GM19463 (cell line): ENCODE results near the gene UGT1A3.
"Not testable (repeated sequence)": the region's sequence is repeated elsewhere in the genome, so short reads cannot be mapped to it uniquely, and the experiment has no call there.

ENCODE experiments used
- ATAC-seq: cut with Tn5 transposase; IDR thresholded peaks from one replicate; pipeline ENCODE4 v1.9.1; 2021; ENCODE audit warnings: mild to moderate bottlenecking, moderate library complexity; ENCODE audit not compliant: unreplicated experiment

Gene UGT1A3

GRCh38 chr2:233707940-233708644 is 20.8 kb upstream of the UGT1A3 start:
- ATAC-seq: no peak

DNA sequence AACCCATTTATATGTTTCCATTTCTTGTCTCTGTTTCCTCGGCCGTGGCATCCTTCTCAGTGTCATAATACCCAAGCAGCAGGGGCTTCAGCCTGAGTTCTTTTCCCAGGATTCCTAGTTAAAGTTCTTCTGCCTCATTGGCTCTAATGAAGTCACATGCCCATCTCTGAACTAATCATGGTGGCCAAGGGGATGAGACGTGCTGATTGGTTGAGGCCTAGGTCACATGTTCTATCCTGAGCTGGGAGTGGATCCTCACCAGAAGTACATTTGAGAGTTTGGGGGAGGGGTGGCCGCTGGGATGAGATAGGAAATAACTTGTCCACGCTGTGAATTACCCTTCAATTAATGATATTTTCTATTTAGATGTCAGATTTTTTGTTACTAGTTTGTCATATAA is 19.9 kb upstream of the UGT1A3 start:
- no peak for ATAC-seq

DNA sequence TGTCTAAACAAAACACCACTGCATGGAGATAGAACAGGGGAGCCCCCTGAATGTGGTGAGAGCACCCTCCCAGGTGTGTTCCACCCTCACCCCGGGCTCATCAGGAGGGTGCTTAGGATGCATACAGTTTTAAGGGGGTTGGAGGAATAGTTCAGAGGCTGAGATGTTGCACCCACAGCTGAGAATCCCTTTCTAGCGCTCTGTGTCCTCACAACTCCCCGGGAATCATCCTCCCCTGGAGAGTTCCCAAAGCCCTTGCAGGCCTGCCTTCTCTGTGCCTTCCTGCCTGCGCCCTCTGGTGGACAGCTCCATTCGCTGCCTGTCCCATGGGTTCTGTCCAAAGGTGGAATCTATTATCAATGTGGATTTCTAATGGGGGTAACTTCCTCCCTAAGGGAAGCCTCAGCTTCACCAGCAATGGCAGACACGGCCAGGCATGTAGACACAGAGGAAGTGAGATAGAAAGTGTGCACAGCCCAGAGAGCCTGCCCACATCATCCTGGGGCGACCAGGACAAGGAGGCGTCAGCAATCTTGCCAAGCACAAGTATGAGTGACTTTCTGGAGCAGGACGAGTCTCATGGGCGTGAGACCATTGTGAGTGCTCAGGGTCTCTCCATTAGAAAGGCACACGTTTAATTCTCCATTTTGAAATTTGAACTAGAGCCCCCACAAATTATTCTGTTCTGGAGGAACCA is 17.4 kb upstream of the UGT1A3 start:
- ATAC-seq: no peak

DNA sequence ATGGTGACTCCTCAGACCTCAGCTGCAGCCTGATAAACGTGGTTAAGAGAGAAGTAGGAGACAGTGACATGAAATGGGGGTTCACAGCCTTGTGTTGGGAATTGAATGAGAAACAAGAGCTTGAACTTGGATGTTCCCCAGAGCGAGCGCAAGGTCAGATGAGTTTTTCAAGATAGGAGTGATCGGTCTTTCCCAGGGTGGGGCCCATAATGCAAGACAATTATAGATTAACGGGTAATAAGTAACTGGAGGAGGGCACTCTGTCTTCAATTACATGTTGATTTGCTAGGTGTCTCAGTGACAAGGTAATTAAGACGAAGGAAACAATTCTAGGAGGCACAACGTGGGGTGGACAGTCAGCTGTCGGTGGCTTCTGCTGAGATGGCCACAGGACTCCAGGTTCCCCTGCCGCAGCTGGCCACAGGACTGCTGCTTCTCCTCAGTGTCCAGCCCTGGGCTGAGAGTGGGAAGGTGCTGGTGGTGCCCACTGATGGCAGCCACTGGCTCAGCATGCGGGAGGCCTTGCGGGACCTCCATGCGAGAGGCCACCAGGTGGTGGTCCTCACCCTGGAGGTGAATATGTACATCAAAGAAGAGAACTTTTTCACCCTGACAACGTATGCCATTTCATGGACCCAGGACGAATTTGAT is 16.1 kb upstream of the UGT1A3 start, which contains the start of gene UGT1A5:
TSS of gene UGT1A5 (plus strand) at position 297 of the 651 bp plus-strand sequence. CDS start at position 382, 85 bp downstream.
- no peak for ATAC-seq

DNA sequence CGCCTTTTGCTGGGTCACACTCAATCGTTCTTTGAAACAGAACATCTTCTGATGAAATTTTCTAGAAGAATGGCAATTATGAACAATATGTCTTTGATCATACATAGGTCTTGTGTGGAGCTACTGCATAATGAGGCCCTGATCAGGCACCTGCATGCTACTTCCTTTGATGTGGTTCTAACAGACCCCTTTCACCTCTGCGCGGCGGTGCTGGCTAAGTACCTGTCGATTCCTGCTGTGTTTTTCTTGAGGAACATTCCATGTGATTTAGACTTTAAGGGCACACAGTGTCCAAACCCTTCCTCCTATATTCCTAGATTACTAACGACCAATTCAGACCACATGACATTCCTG is 15.6 kb upstream of the UGT1A3 start:
- no peak for ATAC-seq

- no peak for ATAC-seq
These were observed 14.7 kb upstream of the UGT1A3 start for GRCh38 chr2:233714121-233714520.

GRCh38 chr2:233718552-233718951 is 10.3 kb upstream of the UGT1A3 start, which contains the start of gene UGT1A4:
TSS of gene UGT1A4 (plus strand) at chr2:233718736. CDS start at chr2:233718821, 85 bp downstream.
- ATAC-seq: no peak

GRCh38 chr2:233736868-233737653 is 8.2 kb downstream of the UGT1A3 start:
- ATAC-seq: not testable (repeated sequence)

- no peak for ATAC-seq
These were observed 12.0 kb downstream of the UGT1A3 start for GRCh38 chr2:233740870-233741269.

DNA sequence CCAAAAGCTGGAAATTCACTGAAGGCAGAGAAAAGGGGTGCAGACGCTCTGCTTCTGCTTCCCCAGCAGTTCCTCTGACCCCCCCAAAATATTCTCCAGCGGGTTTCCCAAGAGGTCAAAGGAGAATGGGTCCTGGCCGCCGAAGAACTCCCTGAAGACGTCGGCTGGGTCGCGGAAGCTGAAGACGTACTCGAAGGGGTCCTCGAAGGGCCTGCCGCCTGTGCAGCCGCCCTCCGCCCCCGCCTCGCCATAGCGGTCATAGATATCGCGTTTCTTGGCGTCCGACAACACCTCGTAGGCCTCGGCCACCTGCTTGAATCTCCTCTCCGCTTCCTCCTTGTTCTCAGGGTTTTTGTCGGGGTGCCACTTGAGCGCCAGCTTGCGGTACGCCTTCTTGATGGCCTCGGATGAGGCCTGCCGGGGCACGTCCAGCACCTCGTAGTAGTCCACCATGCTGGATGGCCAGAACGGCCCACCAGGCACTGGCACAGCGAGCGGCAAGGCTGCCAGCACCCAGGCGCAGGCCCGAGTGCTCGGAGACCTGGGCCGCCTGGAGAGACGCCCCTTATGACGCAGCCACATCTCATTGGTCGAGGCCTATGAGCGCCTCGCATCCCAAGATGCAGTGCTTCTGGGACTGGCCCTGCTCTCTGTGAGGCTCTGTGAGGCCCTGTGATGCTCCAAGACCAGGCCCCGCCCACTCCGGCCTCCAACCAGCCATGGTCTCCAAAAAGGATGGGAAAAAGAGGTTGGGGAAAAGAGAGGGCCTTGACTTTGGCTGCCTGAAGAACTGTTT is 14.8 kb downstream of the UGT1A3 start:
- ATAC-seq: no peak

- ATAC-seq: no peak
These were observed 16.4 kb downstream of the UGT1A3 start for GRCh38 chr2:233745073-233745755.

GRCh38 chr2:233745838-233746237 is 17.0 kb downstream of the UGT1A3 start:
- not testable (repeated sequence) for ATAC-seq

- ATAC-seq: no peak
These were observed 17.8 kb downstream of the UGT1A3 start for GRCh38 chr2:233746475-233747282.

GRCh38 chr2:233747283-233747544 is 18.4 kb downstream of the UGT1A3 start:
- ATAC-seq: no peak

- not testable (repeated sequence) for ATAC-seq
These were observed 21.8 kb downstream of the UGT1A3 start for GRCh38 chr2:233750689-233751088.

- ATAC-seq: not testable (repeated sequence)
These were observed 22.6 kb downstream of the UGT1A3 start for GRCh38 chr2:233751212-233752009.

GRCh38 chr2:233754872-233755611 is 26.2 kb downstream of the UGT1A3 start:
- ATAC-seq: no peak
